Measurements from ENCODE around the gene MRTFB. TPM values are rescaled to one million over a fixed set of nuclear protein-coding genes. Genes with fewer than 3 reads are reported as not detected.

MRTFB gene
- polyA plus RNA-seq, 1 experiment = 6.2 TPM

DNA sequence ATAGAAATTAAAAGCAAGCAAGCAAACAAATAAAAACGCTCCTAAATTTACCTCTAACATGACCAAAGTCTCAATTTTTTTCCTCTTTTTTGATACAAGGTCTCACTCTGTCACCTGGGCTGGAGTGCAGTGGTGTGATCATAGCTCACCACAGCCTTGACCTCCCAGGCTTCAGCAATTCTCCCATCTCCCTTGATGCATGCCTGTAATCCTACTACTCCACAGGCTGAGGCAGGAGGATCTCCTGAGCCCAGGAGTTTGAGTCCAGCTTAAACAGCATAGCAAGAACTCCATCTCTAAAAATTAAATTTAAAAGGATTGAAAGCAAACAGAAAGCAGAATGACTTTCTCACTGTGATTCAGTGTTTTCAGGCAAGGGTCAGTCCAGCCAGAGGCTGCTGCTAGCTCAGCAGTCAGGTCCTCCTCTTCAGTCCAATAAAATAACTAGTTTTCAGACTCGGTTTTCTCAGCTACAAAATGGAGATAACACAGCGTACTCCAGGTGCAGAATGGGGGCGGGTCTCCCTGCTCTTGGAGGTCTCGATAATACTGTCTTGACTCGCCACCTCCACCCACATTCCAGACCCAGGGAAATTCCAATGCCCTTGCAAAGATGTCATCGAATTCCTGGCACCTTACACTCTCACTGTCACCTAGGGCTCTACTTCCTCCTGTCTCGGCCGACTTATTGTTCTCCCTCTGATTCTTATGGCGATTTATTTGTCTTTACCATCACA, 20.7 kb upstream of the MRTFB start:
- peaks cover 2% of the 10 kb centered on the region; the same call in 1 of the 2 replicates for H3K27me3 ChIP-seq (ENCODE audit: control insufficient read depth, insufficient read depth, low read length)
- DNase-seq (ENCODE audit: low read depth) = no peak
- no peak overlapping the region for H3K4me3 ChIP-seq (ENCODE audit: low read depth, low read length)
- TF ChIP-seq, protein P1, sequence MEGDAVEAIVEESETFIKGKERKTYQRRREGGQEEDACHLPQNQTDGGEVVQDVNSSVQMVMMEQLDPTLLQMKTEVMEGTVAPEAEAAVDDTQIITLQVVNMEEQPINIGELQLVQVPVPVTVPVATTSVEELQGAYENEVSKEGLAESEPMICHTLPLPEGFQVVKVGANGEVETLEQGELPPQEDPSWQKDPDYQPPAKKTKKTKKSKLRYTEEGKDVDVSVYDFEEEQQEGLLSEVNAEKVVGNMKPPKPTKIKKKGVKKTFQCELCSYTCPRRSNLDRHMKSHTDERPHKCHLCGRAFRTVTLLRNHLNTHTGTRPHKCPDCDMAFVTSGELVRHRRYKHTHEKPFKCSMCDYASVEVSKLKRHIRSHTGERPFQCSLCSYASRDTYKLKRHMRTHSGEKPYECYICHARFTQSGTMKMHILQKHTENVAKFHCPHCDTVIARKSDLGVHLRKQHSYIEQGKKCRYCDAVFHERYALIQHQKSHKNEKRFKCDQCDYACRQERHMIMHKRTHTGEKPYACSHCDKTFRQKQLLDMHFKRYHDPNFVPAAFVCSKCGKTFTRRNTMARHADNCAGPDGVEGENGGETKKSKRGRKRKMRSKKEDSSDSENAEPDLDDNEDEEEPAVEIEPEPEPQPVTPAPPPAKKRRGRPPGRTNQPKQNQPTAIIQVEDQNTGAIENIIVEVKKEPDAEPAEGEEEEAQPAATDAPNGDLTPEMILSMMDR (IDR thresholded peaks at IDR 0.05; ENCODE audit: insufficient read depth, low read depth, low read length) = no peak
- POLR2A ChIA-PET = no interaction called here
- no peaks in the 10 kb centered on the region for H3K36me3 ChIP-seq (ENCODE audit: control insufficient read depth, insufficient read depth, low read length)
- CTCF ChIA-PET = no interaction called here

DNA sequence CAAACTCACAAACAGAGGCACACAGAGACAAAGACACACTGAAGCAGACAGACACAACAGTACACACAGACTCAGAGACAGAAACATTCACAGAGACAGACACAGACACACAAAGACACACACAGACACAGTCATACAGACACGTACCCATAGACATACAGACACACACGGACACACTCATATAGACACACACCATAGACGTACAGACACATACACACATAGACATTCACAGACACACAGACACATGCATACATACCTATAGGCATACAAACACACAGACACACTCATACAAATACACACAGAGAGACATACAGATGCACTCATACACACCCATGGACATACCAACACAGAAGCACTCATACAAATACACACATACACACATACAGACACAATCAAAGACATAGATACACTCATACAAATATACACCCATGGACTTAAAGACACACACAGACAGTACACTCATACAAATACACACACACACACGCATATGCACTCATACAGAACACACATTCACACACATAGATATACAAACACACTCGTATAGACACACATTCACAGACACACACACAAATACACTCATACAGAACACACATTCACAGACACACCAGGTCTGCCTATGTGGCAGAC, 19.9 kb upstream of the MRTFB start:
- TF ChIP-seq, protein P1 (IDR thresholded peaks at IDR 0.05; ENCODE audit: insufficient read depth, low read depth, low read length) = no peak
- no peak for DNase-seq (ENCODE audit: low read depth)
- Histone ChIP-seq H3K36me3 (ENCODE audit: control insufficient read depth, insufficient read depth, low read length) (no peaks in the 10 kb centered on the region), H3K27me3 (ENCODE audit: control insufficient read depth, insufficient read depth, low read length) (peaks cover 2% of the 10 kb centered on the region; the same call in 1 of the 2 replicates), H3K4me3 (ENCODE audit: low read depth, low read length) (no peak overlapping the region)
- ChIA-PET POLR2A (no interaction called here), CTCF (no interaction called here)

DNA sequence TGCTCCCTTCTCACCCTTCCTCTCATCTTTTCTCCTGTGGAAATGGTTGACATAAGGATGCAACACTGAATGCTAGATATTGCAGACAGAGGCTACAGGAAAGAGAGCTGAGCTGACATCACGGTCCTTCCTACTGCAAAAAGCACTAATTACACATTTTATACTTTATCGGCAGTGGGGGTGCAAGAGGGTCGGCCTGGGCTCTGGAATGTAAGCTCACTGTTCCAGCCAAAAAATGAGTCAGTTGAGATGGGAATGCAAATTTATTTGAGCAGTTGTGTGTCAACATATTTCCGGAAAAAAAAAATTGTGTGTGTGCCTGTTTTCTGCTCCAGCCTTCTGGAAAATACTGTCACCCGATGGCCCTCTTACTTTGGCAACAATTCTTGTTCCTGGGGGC, 14.1 kb upstream of the MRTFB start:
- POLR2A ChIA-PET = interaction anchor here (0.5 kb wide), 1 partner anchor 42 kb away, joined by 4 read pairs; no protein-coding TSS in a partner anchor
- TF ChIP-seq, protein P1 (IDR thresholded peaks at IDR 0.05; ENCODE audit: insufficient read depth, low read depth, low read length) = no peak

DNA sequence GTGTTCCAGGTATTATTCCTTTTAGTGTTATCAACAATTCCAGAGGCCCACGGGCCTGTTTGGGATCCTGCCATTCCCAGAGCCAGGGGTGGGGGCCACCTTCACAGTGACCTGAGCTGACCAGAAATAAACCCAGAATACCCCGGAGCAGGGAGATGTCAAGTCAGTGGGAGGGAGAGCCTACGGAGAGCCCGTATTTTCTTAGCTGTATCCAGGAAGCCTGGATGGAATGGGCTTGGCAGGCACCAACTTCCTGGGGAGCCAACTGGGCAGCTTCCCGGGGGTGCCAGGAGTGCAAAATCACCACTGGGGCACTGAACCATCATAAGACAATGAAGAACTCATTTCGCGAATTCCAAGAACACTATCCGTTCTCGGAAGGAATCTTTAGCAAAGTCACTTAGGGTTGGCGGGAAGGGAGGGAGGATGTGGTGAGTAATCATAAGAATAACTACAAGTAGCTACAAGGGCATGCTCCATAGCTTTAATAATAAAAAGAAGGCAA, 13.2 kb upstream of the MRTFB start:
- TF ChIP-seq, protein P1 (IDR thresholded peaks at IDR 0.05; ENCODE audit: insufficient read depth, low read depth, low read length) = no peak
- POLR2A ChIA-PET = interaction anchor here (0.5 kb wide), 1 partner anchor 43 kb away, joined by 4 read pairs; no protein-coding TSS in a partner anchor
- Histone ChIP-seq H3K36me3 (ENCODE audit: control insufficient read depth, insufficient read depth, low read length) (no peaks in the 10 kb centered on the region), H3K27me3 (ENCODE audit: control insufficient read depth, insufficient read depth, low read length) (no peaks in the 10 kb centered on the region; the same call in 1 of the 2 replicates), H3K4me3 (ENCODE audit: low read depth, low read length) (no peak overlapping the region)
- no peak for DNase-seq (ENCODE audit: low read depth)
- CTCF ChIA-PET = interaction anchor here (1.0 kb wide), 1 partner anchor 9 kb away, joined by 3 read pairs; no protein-coding TSS in a partner anchor

More for the DNA sequence above, 14.1 kb upstream of the MRTFB start:
- CTCF ChIA-PET = no interaction called here
- no peak for DNase-seq (ENCODE audit: low read depth)
- Histone ChIP-seq H3K27me3 (ENCODE audit: control insufficient read depth, insufficient read depth, low read length) (no peaks in the 10 kb centered on the region), H3K4me3 (ENCODE audit: low read depth, low read length) (no peak overlapping the region), H3K36me3 (ENCODE audit: control insufficient read depth, insufficient read depth, low read length) (no peaks in the 10 kb centered on the region)

DNA sequence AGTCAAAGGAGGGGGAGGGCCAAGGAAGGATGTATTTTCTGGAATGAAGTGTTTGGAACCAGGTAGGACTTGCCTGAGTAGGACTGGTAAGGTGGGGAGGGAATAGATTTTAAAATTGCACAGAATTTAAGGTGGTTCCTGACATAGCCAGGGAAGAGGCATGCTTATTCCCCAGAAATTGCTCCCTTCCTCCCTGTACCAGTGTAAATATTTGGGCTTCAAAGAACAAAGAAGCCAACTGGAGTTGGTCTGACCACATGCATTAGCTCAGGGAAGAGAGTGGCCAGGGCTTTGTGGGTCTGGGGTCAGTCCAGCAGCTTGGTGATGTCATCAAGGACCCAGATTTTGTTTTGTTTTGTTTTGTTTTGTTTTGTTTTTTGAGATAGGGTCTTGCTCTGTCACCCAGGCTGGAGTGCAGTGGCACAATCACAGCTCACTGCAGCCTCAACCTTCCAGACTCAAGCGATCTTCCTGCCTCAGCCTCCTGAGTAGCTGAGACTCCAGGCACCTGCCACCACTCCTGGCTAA, 9.3 kb upstream of the MRTFB start:
- no peaks in the 10 kb centered on the region; the same call in 1 of the 2 replicates for H3K27me3 ChIP-seq (ENCODE audit: control insufficient read depth, insufficient read depth, low read length)
- POLR2A ChIA-PET = no interaction called here
- H3K36me3 ChIP-seq (ENCODE audit: control insufficient read depth, insufficient read depth, low read length) = no peaks in the 10 kb centered on the region
- no peak for DNase-seq (ENCODE audit: low read depth)
- TF ChIP-seq, protein P1 (IDR thresholded peaks at IDR 0.05; ENCODE audit: insufficient read depth, low read depth, low read length) = no peak
- CTCF ChIA-PET = interaction anchor here (0.9 to 1.5 kb wide), 2 partner anchors 7 to 138 kb away, joined by 3 read pairs; no protein-coding TSS in a partner anchor
- H3K4me3 ChIP-seq (ENCODE audit: low read depth, low read length) = no peak overlapping the region
